Measurements from ENCODE around the gene OBSCN. TPM values are rescaled to one million over a fixed set of nuclear protein-coding genes. Genes with fewer than 3 reads are reported as not detected.

Gene OBSCN
- total and polyA plus RNA-seq, 4 donors = 0.54 to 5.6 (median 2.7) TPM

- Histone ChIP-seq H3K4me1 (ENCODE audit: control insufficient read depth in 4 of 4, insufficient read depth in 4 of 4, low read length in 3 of 4) (peaks cover 0 to 3% (median 2%) of the 10 kb centered on the region in 4 donors), H3K9ac (ENCODE audit: low read depth in 1 of 2, low read length in 2 of 2) (no peak overlapping the region), H3K27ac (ENCODE audit: low read depth in 1 of 2, low read length in 2 of 2) (no peak overlapping the region), H3K27me3 (ENCODE audit: control insufficient read depth in 4 of 4, insufficient read depth in 4 of 4, low read length in 3 of 4) (no peaks in the 10 kb centered on the region), H3K4me3 (ENCODE audit: low read depth in 1 of 3, low read length in 3 of 3) (peak overlapping the region in 1 of 3 donors; percentile 50), H3K9me3 (ENCODE audit: control insufficient read depth in 4 of 4, low read length in 3 of 4) (no peaks in the 10 kb centered on the region), H3K36me3 (ENCODE audit: control insufficient read depth in 4 of 4, insufficient read depth in 3 of 4, low read depth in 1 of 4, low read length in 3 of 4) (no peaks in the 10 kb centered on the region)
- 75% methylated on average over 8 of the region's 8 CpGs for WGBS
- no peak for TF ChIP-seq NR2F2 (IDR thresholded peaks at IDR 0.05)
- TF ChIP-seq TAF1 (conservative IDR thresholded peaks at IDR 0.05) = no peak
- no peak for TF ChIP-seq ZBTB33 (IDR thresholded peaks at IDR 0.05)
- TF ChIP-seq REST (IDR thresholded peaks at IDR 0.05) = no peak
- TF ChIP-seq HNF4G (IDR thresholded peaks at IDR 0.05) = no peak
- no peak for TF ChIP-seq RXRA (IDR thresholded peaks at IDR 0.05)
- TF ChIP-seq MAX (IDR thresholded peaks at IDR 0.05) = no peak
- no peak for TF ChIP-seq JUND (IDR thresholded peaks at IDR 0.05)
- TF ChIP-seq YY1 (IDR thresholded peaks at IDR 0.05) = no peak
- TF ChIP-seq RAD21 (IDR thresholded peaks at IDR 0.05) = no peak
- TF ChIP-seq FOXA2 (IDR thresholded peaks at IDR 0.05) = no peak
- TF ChIP-seq HNF4A (conservative IDR thresholded peaks at IDR 0.05) = no peak
- TF ChIP-seq GABPA (IDR thresholded peaks at IDR 0.05 in 1 of 2, conservative IDR thresholded peaks at IDR 0.05 in 1 of 2) = no peak
- TF ChIP-seq ATF3 (IDR thresholded peaks at IDR 0.05) = no peak
- DNase-seq (ENCODE audit: low spot score) = no peak
Measured at GRCh38 chr1:228275179-228275429, 67.3 kb downstream of the OBSCN start.

GRCh38 chr1:228275430-228276173, 67.8 kb downstream of the OBSCN start:
- Histone ChIP-seq H3K9ac (ENCODE audit: low read depth in 1 of 2, low read length in 2 of 2) (no peak overlapping the region), H3K4me1 (ENCODE audit: control insufficient read depth in 4 of 4, insufficient read depth in 4 of 4, low read length in 3 of 4) (peaks cover 0 to 3% (median 2%) of the 10 kb centered on the region in 4 donors), H3K36me3 (ENCODE audit: control insufficient read depth in 4 of 4, insufficient read depth in 3 of 4, low read depth in 1 of 4, low read length in 3 of 4) (no peaks in the 10 kb centered on the region), H3K9me3 (ENCODE audit: control insufficient read depth in 4 of 4, low read length in 3 of 4) (no peaks in the 10 kb centered on the region), H3K27ac (ENCODE audit: low read depth in 1 of 2, low read length in 2 of 2) (peak overlapping the region in 1 of 2 donors; percentile 15), H3K4me3 (ENCODE audit: low read depth in 1 of 3, low read length in 3 of 3) (peak overlapping the region; percentile 49 to 53 (median 50)), H3K27me3 (ENCODE audit: control insufficient read depth in 4 of 4, insufficient read depth in 4 of 4, low read length in 3 of 4) (no peaks in the 10 kb centered on the region)
- 4% methylated on average over 63 of the region's 63 CpGs for WGBS
- DNase-seq (ENCODE audit: low spot score) = peak; percentile 81
- TF ChIP-seq JUND (IDR thresholded peaks at IDR 0.05) = no peak
- no peak for TF ChIP-seq ZBTB33 (IDR thresholded peaks at IDR 0.05)
- no peak for TF ChIP-seq HNF4G (IDR thresholded peaks at IDR 0.05)
- no peak for TF ChIP-seq ATF3 (IDR thresholded peaks at IDR 0.05)
- no peak for TF ChIP-seq NR2F2 (IDR thresholded peaks at IDR 0.05)
- TF ChIP-seq REST (IDR thresholded peaks at IDR 0.05) = no peak
- no peak for TF ChIP-seq GABPA (IDR thresholded peaks at IDR 0.05 in 1 of 2, conservative IDR thresholded peaks at IDR 0.05 in 1 of 2)
- no peak for TF ChIP-seq FOXA1 (IDR thresholded peaks at IDR 0.05)
- no peak for TF ChIP-seq SP1 (IDR thresholded peaks at IDR 0.05)
- no peak for TF ChIP-seq YY1 (IDR thresholded peaks at IDR 0.05)
- no peak for TF ChIP-seq RXRA (IDR thresholded peaks at IDR 0.05)
- no peak for TF ChIP-seq EGR1 (IDR thresholded peaks at IDR 0.05; ENCODE audit: low read depth in 2 of 2)
- no peak for TF ChIP-seq TAF1 (conservative IDR thresholded peaks at IDR 0.05)
